Ascending aorta (tissue), 2 donors: ENCODE measurements around the gene DHX35. TPM values are rescaled to one million over a fixed set of nuclear protein-coding genes. Genes with fewer than 3 reads are reported as not detected.
A peak's percentile ranks its signal among the peaks of the same experiment; 100 is the strongest.

Experiments
- DNase-seq, 2 donors: peaks; one replicate each; pipeline ENCODE4 v3.0.0-alpha.2; 2019; ENCODE audit warnings: low spot score in 2 of 2
- H3K27ac ChIP-seq, 2 donors: fragments of 200-600 bp; sonication (generic); one replicate each; pipeline ENCODE4 v1.5.1; 2016 to 2017; ENCODE audit warnings: mild to moderate bottlenecking in 1 of 2
- H3K27me3 ChIP-seq: fragments of 200-600 bp; sonication (generic); one replicate; pipeline ENCODE4 v1.5.1; 2017
- H3K36me3 ChIP-seq, 2 donors: fragments of 200-600 bp; sonication (generic); one replicate each; pipeline ENCODE4 v1.5.1; 2016
- H3K4me1 ChIP-seq, 2 donors: fragments of 200-600 bp; sonication (generic); one replicate each; pipeline ENCODE4 v1.5.1; 2016 to 2017; ENCODE audit warnings: mild to moderate bottlenecking in 1 of 2
- H3K4me3 ChIP-seq, 2 donors: fragments of 200-600 bp; sonication (generic); one replicate each; pipeline ENCODE4 v1.5.1; 2016 to 2017; ENCODE audit warnings: mild to moderate bottlenecking in 1 of 2
- H3K9me3 ChIP-seq, 2 donors: fragments of 200-600 bp; sonication (generic); one replicate each; pipeline ENCODE4 v1.5.1; 2016
- CTCF ChIP-seq, 3 experiments: fragments of 200-600 bp in 2 of 3; fragments of 450-650 bp in 1 of 3; sonication (generic) in 2 of 3; IDR thresholded peaks; one replicate each; pipeline ENCODE4 v1.5.1; 2016 to 2019; ENCODE audit warnings: antibody characterized with exemption in 3 of 3, mild to moderate bottlenecking in 1 of 3, moderate library complexity in 1 of 3
- intact Hi-C: fragments of 100-400 bp; cut with DNase I; formaldehyde crosslinking; loops from one replicate; pipeline ENCODE4 v1.15.1; 2023
- total RNA-seq: library from RNA; depleted of rRNA; stranded (reverse); fragments of >200 nt; gene quantifications from one replicate; pipeline ENCODE4 v1.1.0, GENCODE V29; 2016

The DHX35 gene
- total RNA-seq, 1 donor from 2014 or later = 35.3 TPM

DNA sequence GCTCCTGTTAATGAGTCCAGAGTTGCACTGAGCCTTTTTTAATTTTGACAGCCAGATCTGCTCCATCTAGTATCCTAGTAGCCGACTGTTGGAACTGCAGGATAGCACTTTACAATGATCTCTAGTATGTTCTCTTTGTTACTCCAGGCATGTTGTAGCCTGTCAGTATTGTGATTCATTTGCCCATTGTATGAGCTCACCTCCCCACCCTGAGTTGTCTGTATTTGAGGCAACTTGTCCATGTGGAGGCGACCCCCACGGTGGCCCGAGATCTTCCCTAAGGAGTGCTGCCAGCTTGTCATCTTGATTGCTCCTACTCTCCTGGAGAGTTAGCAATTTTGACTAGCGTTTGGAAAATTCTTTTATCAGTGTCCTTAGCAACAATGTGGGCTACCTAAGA, 67.2 kb downstream of the DHX35 start:
- peaks cover 29 to 65% of the 10 kb centered on the region in 2 donors for H3K36me3 ChIP-seq

DNA sequence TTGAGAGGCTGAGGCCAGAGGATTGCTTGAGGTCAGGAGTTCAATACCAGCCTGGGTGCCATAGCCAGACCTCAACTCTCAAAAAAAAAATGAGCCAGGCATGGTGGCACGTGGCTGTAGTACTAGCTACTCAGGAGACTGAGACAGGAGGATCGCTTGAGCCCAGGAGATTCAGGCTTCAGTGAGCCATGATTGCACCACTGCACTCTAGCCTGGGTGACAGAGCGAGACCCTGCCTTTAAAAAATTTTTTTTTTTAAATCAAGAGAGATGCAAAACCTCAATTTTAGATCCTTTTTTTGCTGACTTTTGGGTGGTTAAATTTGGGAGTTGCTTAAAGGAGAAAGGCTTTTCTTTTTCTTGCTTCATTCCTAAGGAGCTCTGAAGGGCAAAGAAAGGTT, 70.9 kb downstream of the DHX35 start:
- no peaks in the 10 kb centered on the region for H3K4me1 ChIP-seq
- H3K36me3 ChIP-seq = peaks cover 45 to 77% of the 10 kb centered on the region in 2 donors
- H3K9me3 ChIP-seq = no peaks in the 10 kb centered on the region
- H3K27ac ChIP-seq = no peak overlapping the region
- intact Hi-C loops = no loop called here
- H3K27me3 ChIP-seq = no peaks in the 10 kb centered on the region
- TF ChIP-seq CTCF (IDR thresholded peaks at IDR 0.05) = no peak
- no peak overlapping the region for H3K4me3 ChIP-seq
- no peak for DNase-seq

More for the DNA sequence above, 67.2 kb downstream of the DHX35 start:
- Histone ChIP-seq H3K27ac (no peak overlapping the region), H3K27me3 (no peaks in the 10 kb centered on the region), H3K4me1 (no peaks in the 10 kb centered on the region), H3K4me3 (no peak overlapping the region), H3K9me3 (no peaks in the 10 kb centered on the region)
- no peak for DNase-seq
- TF ChIP-seq CTCF (IDR thresholded peaks at IDR 0.05) = no peak
- intact Hi-C loops = no loop called here

- Histone ChIP-seq H3K36me3 (peaks cover 60 to 95% of the 10 kb centered on the region in 2 donors), H3K27ac (peak overlapping the region in 1 of 2 donors; percentile 4), H3K9me3 (no peaks in the 10 kb centered on the region), H3K27me3 (no peaks in the 10 kb centered on the region), H3K4me3 (no peak overlapping the region), H3K4me1 (no peaks in the 10 kb centered on the region)
- no peak for DNase-seq
- intact Hi-C loops = no loop called here
- no peak for TF ChIP-seq CTCF (IDR thresholded peaks at IDR 0.05)
Measured at GRCh38 chr20:39036011-39036410, 73.9 kb downstream of the DHX35 start.

DNA sequence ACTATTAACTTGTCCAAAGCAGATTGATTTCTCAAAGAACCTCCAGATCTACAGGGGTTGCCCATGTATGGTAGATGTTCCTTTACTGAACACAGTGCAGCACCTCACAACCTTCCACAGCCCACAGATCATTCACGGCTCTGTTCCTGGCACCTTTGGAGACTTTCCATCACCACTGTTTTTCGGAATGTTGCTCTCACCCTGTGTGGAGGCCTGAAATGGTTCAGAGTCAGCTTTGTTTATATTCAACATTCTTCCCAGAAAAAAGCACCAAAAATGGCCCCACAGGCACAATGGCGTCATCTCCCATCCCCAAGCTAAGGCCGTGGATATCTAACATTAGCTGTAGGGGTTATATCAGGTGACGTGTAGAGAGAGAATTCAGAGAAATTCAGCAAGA, 74.7 kb downstream of the DHX35 start:
- Histone ChIP-seq H3K27ac (no peak overlapping the region), H3K27me3 (no peaks in the 10 kb centered on the region), H3K9me3 (no peaks in the 10 kb centered on the region), H3K4me3 (no peak overlapping the region), H3K4me1 (no peaks in the 10 kb centered on the region), H3K36me3 (peaks cover 55 to 91% of the 10 kb centered on the region in 2 donors)
- no peak for DNase-seq
- TF ChIP-seq CTCF (IDR thresholded peaks at IDR 0.05) = no peak
- intact Hi-C loops = no loop called here

GRCh38 chr20:39038047-39038446, 75.9 kb downstream of the DHX35 start:
- Histone ChIP-seq H3K4me1 (no peaks in the 10 kb centered on the region), H3K27ac (no peak overlapping the region), H3K36me3 (peaks cover 52 to 86% of the 10 kb centered on the region in 2 donors), H3K4me3 (no peak overlapping the region), H3K9me3 (no peaks in the 10 kb centered on the region), H3K27me3 (no peaks in the 10 kb centered on the region)
- DNase-seq = no peak
- intact Hi-C loops = no loop called here
- no peak for TF ChIP-seq CTCF (IDR thresholded peaks at IDR 0.05)

- peaks cover 52 to 81% of the 10 kb centered on the region in 2 donors for H3K36me3 ChIP-seq
- TF ChIP-seq CTCF (IDR thresholded peaks at IDR 0.05) = no peak
- intact Hi-C loops = no loop called here
Measured at GRCh38 chr20:39038495-39038894, 76.4 kb downstream of the DHX35 start.

More at GRCh38 chr20:39038495-39038894, 76.4 kb downstream of the DHX35 start:
- H3K27me3 ChIP-seq = no peaks in the 10 kb centered on the region
- no peaks in the 10 kb centered on the region for H3K9me3 ChIP-seq
- no peak overlapping the region for H3K27ac ChIP-seq
- H3K4me3 ChIP-seq = no peak overlapping the region
- no peak for DNase-seq
- no peaks in the 10 kb centered on the region for H3K4me1 ChIP-seq
